ENCODE data around the gene DBNDD2. TPM values are rescaled to one million over a fixed set of nuclear protein-coding genes. Genes with fewer than 3 reads are reported as not detected.

Gene DBNDD2
- total RNA-seq, 1 donor from 2014 or later: 100 TPM

- peaks cover 56 to 68% of the 10 kb centered on the region in 2 donors for H3K36me3 ChIP-seq
- no peaks in the 10 kb centered on the region for H3K27me3 ChIP-seq
- no peak for DNase-seq (ENCODE audit: low spot score in 2 of 2)
- peaks cover 0 to 9% of the 10 kb centered on the region in 2 donors for H3K4me1 ChIP-seq
- no peak overlapping the region for H3K27ac ChIP-seq
- H3K9me3 ChIP-seq: no peaks in the 10 kb centered on the region
- H3K4me3 ChIP-seq: no peak overlapping the region
- TF ChIP-seq, protein P1, sequence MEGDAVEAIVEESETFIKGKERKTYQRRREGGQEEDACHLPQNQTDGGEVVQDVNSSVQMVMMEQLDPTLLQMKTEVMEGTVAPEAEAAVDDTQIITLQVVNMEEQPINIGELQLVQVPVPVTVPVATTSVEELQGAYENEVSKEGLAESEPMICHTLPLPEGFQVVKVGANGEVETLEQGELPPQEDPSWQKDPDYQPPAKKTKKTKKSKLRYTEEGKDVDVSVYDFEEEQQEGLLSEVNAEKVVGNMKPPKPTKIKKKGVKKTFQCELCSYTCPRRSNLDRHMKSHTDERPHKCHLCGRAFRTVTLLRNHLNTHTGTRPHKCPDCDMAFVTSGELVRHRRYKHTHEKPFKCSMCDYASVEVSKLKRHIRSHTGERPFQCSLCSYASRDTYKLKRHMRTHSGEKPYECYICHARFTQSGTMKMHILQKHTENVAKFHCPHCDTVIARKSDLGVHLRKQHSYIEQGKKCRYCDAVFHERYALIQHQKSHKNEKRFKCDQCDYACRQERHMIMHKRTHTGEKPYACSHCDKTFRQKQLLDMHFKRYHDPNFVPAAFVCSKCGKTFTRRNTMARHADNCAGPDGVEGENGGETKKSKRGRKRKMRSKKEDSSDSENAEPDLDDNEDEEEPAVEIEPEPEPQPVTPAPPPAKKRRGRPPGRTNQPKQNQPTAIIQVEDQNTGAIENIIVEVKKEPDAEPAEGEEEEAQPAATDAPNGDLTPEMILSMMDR (IDR thresholded peaks at IDR 0.05): no peak
- intact Hi-C loops (cut with DNase I): no loop called here
Observed at GRCh38 chr20:45423700-45424099, 15.6 kb downstream of the DBNDD2 start.

DNA sequence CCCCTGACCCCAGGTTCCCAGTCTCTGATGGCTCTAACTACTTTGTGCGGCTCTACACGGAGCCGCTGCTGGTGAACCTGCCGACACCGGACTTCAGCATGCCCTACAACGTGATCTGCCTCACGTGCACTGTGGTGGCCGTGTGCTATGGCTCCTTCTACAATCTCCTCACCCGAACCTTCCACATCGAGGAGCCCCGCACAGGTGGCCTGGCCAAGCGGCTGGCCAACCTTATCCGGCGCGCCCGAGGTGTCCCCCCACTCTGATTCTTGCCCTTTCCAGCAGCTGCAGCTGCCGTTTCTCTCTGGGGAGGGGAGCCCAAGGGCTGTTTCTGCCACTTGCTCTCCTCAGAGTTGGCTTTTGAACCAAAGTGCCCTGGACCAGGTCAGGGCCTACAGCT, 17.5 kb downstream of the DBNDD2 start:
- Histone ChIP-seq H3K27me3 (no peaks in the 10 kb centered on the region), H3K9me3 (no peaks in the 10 kb centered on the region), H3K27ac (no peak overlapping the region), H3K36me3 (peaks cover 46 to 52% of the 10 kb centered on the region in 2 donors), H3K4me3 (no peak overlapping the region), H3K4me1 (no peaks in the 10 kb centered on the region)
- intact Hi-C loops (cut with DNase I): no loop called here
- TF ChIP-seq, protein P1 (IDR thresholded peaks at IDR 0.05): no peak
- no peak for DNase-seq (ENCODE audit: low spot score in 2 of 2)

DNA sequence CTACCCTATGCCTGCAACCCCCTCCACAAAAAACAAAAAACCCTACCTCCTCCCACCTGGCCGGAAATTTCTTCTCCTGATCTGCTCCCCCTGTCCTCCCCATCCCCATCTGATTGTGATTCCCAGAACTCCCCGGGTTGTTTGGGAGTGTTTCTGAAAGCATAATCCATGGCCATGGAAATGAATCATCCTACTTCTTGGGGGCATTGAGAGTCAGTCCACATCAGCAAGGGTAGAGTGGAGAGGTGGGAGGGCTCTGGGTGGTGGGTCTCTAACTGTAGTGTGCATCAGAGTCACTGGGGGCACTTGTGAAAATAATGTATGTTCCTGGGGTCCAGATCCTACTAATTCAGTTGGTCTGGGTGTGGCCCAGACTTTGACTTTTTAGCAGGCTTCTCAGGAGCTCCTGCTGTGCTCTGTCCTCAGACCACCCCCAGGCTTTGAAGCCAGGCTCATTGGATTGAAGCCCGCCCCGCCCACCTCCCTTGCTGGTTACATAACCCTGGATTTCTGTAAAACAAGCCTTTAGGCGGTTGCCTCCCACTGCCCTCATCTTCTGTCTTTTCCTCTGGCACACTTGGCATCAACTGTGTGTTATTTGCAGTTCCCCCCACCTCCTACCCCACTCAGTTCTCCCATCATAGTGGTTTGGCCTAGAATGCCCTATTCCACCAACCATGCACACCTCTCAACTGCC, 18.4 kb downstream of the DBNDD2 start:
- no peaks in the 10 kb centered on the region for H3K4me1 ChIP-seq
- H3K9me3 ChIP-seq: no peaks in the 10 kb centered on the region
- no peak for DNase-seq (ENCODE audit: low spot score in 2 of 2)
- H3K27ac ChIP-seq: no peak overlapping the region
- H3K27me3 ChIP-seq: no peaks in the 10 kb centered on the region
- intact Hi-C loops (cut with DNase I): no loop called here
- no peak overlapping the region for H3K4me3 ChIP-seq
- TF ChIP-seq, protein P1 (IDR thresholded peaks at IDR 0.05): no peak
- H3K36me3 ChIP-seq: peaks cover 37 to 43% of the 10 kb centered on the region in 2 donors

GRCh38 chr20:45427236-45428149, 19.4 kb downstream of the DBNDD2 start:
- Histone ChIP-seq H3K36me3 (peaks cover 32 to 33% of the 10 kb centered on the region in 2 donors), H3K27ac (no peak overlapping the region), H3K4me1 (no peaks in the 10 kb centered on the region), H3K9me3 (no peaks in the 10 kb centered on the region), H3K4me3 (no peak overlapping the region), H3K27me3 (no peaks in the 10 kb centered on the region)
- TF ChIP-seq, protein P1 (IDR thresholded peaks at IDR 0.05): no peak
- DNase-seq (ENCODE audit: low spot score in 2 of 2): no peak
- intact Hi-C loops (cut with DNase I): no loop called here

DNA sequence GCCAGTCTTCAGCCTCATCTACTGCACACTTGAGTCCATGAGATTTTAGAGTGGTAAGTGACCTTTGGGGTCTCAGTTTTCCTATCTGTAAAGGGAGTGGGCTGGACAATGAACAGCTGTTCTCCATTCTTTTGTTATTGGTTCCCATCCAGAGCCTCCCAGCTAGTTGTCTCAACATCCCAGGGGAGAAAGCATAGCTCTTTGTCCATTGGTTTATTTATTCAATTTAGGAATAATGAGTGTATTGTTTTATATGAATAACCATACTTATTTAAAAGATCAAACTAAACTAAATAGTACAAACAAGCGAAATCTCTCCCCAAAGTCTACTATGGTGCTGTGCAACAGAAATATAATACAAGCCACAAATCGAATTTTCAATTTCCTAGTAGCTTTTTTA, 21.5 kb downstream of the DBNDD2 start:
- no peak for DNase-seq (ENCODE audit: low spot score in 2 of 2)
- Histone ChIP-seq H3K36me3 (peaks cover 11 to 12% of the 10 kb centered on the region in 2 donors), H3K27me3 (no peaks in the 10 kb centered on the region), H3K4me3 (no peak overlapping the region), H3K9me3 (no peaks in the 10 kb centered on the region), H3K27ac (no peak overlapping the region), H3K4me1 (no peaks in the 10 kb centered on the region)
- intact Hi-C loops (cut with DNase I): no loop called here
- TF ChIP-seq, protein P1 (IDR thresholded peaks at IDR 0.05): no peak
